GM12872 (cell line): ENCODE data around the gene HIP1R.

Source experiments
- CTCF ChIP-seq: IDR thresholded peaks from 3 replicates; pipeline ENCODE4 v1.5.1; 2011; ENCODE audit warnings: low read depth, mild to moderate bottlenecking, low read length, moderate library complexity; ENCODE audit not compliant: insufficient read depth

HIP1R gene

GRCh38 chr12:122846622-122847515, 11.6 kb downstream of the HIP1R start:
- TF ChIP-seq CTCF = no peak

GRCh38 chr12:122847516-122847836, 12.2 kb downstream of the HIP1R start:
- no peak for TF ChIP-seq CTCF

GRCh38 chr12:122847921-122848421, 12.7 kb downstream of the HIP1R start:
- TF ChIP-seq CTCF = no peak

GRCh38 chr12:122848471-122849351, 13.5 kb downstream of the HIP1R start:
- no peak for TF ChIP-seq CTCF

- no peak for TF ChIP-seq CTCF
Measured at GRCh38 chr12:122849352-122850047, 14.2 kb downstream of the HIP1R start.

- no peak for TF ChIP-seq CTCF
Measured at GRCh38 chr12:122850048-122850445, 14.8 kb downstream of the HIP1R start.
